Progenitor cell of endocrine pancreas (in vitro differentiated cells): ENCODE results near the gene ZNF18. TPM values are rescaled to one million over a fixed set of nuclear protein-coding genes. Genes with fewer than 3 reads are reported as not detected.

ENCODE experiments used
- DNase-seq: peaks from one replicate; pipeline ENCODE4 v3.0.0; 2021; ENCODE audit warnings: low spot score; ENCODE audit not compliant: unreplicated experiment
- H3K27ac Mint-ChIP-seq: 2 replicates; pipeline ENCODE4 v1.8.0; 2021; ENCODE audit warnings: mild to moderate bottlenecking, moderate library complexity, mixed read lengths
- H3K27me3 Mint-ChIP-seq: 2 replicates; pipeline ENCODE4 v1.8.0; 2021; ENCODE audit warnings: mixed read lengths
- H3K36me3 Mint-ChIP-seq: 2 replicates; pipeline ENCODE4 v1.8.0; 2022; ENCODE audit warnings: mixed read lengths; ENCODE audit not compliant: insufficient read depth
- H3K4me1 Mint-ChIP-seq: 2 replicates; pipeline ENCODE4 v1.8.0; 2021; ENCODE audit warnings: low read depth, mixed read lengths
- H3K4me3 Mint-ChIP-seq: 2 replicates; pipeline ENCODE4 v1.8.0; 2021; ENCODE audit warnings: low read depth, mild to moderate bottlenecking, moderate library complexity, mixed read lengths
- H3K9me3 Mint-ChIP-seq: 2 replicates; pipeline ENCODE4 v1.8.0; 2021; ENCODE audit warnings: low read depth, mixed read lengths
- CTCF ChIP-seq: fragments of 200-600 bp; sonication (generic); IDR thresholded peaks from one replicate; pipeline ENCODE4 v1.5.0; 2021; ENCODE audit warnings: antibody characterized with exemption, mild to moderate bottlenecking; ENCODE audit not compliant: unreplicated experiment
- total RNA-seq: library from RNA; stranded (reverse); gene quantifications from 2 replicates; pipeline ENCODE4 v1.2.1, GENCODE V29; 2021

The ZNF18 gene
- total RNA-seq, 1 donor from 2014 or later, result 7.8 TPM

GRCh38 chr17:11928436-11928835 is 68.8 kb downstream of the ZNF18 start:
- Mint-ChIP-seq H3K36me3 (peaks cover 3% of the 10 kb centered on the region), H3K27ac (no peak overlapping the region), H3K4me3 (no peak overlapping the region), H3K27me3 (peaks cover 38% of the 10 kb centered on the region), H3K4me1 (peaks cover 5% of the 10 kb centered on the region), H3K9me3 (peaks cover 4% of the 10 kb centered on the region)
- TF ChIP-seq CTCF, result no peak
- DNase-seq, result no peak

Other genes starting within 250 kb of the ZNF18 start
- 62.0 and 64.2 TPM in 2 replicates for gene MAP2K4, start 23.4 kb upstream of the ZNF18 start, total RNA-seq